GM19025 (cell line): ENCODE measurements around the gene ARHGEF12.

Experiments
- ATAC-seq: cut with Tn5 transposase; IDR thresholded peaks from one replicate; pipeline ENCODE4 v1.9.1; 2021; ENCODE audit warnings: mild to moderate bottlenecking, low read depth, moderate library complexity; ENCODE audit not compliant: unreplicated experiment

ARHGEF12 gene

GRCh38 chr11:120335908-120336640, at the start of gene ARHGEF12:
Gene ARHGEF12 (plus strand): TSS chr11:120336413. CDS start chr11:120337244, 831 bp downstream.
- peak; percentile 58 for ATAC-seq

- ATAC-seq, result no peak
Measured at GRCh38 chr11:120288021-120288420, 48.2 kb upstream of the ARHGEF12 start.

- no peak for ATAC-seq
Measured at GRCh38 chr11:120289426-120289825, 46.8 kb upstream of the ARHGEF12 start.

- no peak for ATAC-seq
Measured at GRCh38 chr11:120290956-120291355, 45.3 kb upstream of the ARHGEF12 start.

GRCh38 chr11:120293038-120293800, 43.0 kb upstream of the ARHGEF12 start:
- ATAC-seq, result no peak

GRCh38 chr11:120294096-120294495, 42.1 kb upstream of the ARHGEF12 start:
- no peak for ATAC-seq

- no peak for ATAC-seq
Measured at GRCh38 chr11:120295099-120295498, 41.1 kb upstream of the ARHGEF12 start.

GRCh38 chr11:120296554-120296953, 39.7 kb upstream of the ARHGEF12 start:
- ATAC-seq, result no peak

- ATAC-seq, result no peak
Measured at GRCh38 chr11:120298461-120298860, 37.8 kb upstream of the ARHGEF12 start.

GRCh38 chr11:120302001-120302805, 34.0 kb upstream of the ARHGEF12 start:
- ATAC-seq, result no peak

GRCh38 chr11:120303004-120303637, 33.1 kb upstream of the ARHGEF12 start:
- peak; percentile 57 for ATAC-seq

- ATAC-seq, result no peak
Measured at GRCh38 chr11:120304526-120304925, 31.7 kb upstream of the ARHGEF12 start.

GRCh38 chr11:120305286-120305685, 30.9 kb upstream of the ARHGEF12 start:
- ATAC-seq, result no peak

- ATAC-seq, result no peak
Measured at GRCh38 chr11:120306519-120307242, 29.5 kb upstream of the ARHGEF12 start.

- ATAC-seq, result no peak
Measured at GRCh38 chr11:120307476-120307875, 28.7 kb upstream of the ARHGEF12 start.

GRCh38 chr11:120308081-120308480, 28.1 kb upstream of the ARHGEF12 start:
- ATAC-seq, result no peak

GRCh38 chr11:120310870-120311269, 25.3 kb upstream of the ARHGEF12 start:
- no peak for ATAC-seq

GRCh38 chr11:120314861-120315260, 21.4 kb upstream of the ARHGEF12 start:
- no peak for ATAC-seq

- ATAC-seq, result no peak
Measured at GRCh38 chr11:120316880-120317688, 19.1 kb upstream of the ARHGEF12 start.
